ENCODE results near the gene C19orf67.

GRCh38 chr19:14093117-14093823 is 7.7 kb upstream of the C19orf67 start:
- TF ChIP-seq CTCF (IDR thresholded peaks at IDR 0.05), result no peak
- TF ChIP-seq EP300 (IDR thresholded peaks at IDR 0.05), result no peak
- no peak for TF ChIP-seq POLR2A (IDR thresholded peaks at IDR 0.05)
- no peak for TF ChIP-seq POLR2AphosphoS5 (IDR thresholded peaks at IDR 0.05)
